ENCODE data around the gene EIF3L.
A peak's percentile ranks its signal among the peaks of the same experiment; 100 is the strongest.

The EIF3L gene

DNA sequence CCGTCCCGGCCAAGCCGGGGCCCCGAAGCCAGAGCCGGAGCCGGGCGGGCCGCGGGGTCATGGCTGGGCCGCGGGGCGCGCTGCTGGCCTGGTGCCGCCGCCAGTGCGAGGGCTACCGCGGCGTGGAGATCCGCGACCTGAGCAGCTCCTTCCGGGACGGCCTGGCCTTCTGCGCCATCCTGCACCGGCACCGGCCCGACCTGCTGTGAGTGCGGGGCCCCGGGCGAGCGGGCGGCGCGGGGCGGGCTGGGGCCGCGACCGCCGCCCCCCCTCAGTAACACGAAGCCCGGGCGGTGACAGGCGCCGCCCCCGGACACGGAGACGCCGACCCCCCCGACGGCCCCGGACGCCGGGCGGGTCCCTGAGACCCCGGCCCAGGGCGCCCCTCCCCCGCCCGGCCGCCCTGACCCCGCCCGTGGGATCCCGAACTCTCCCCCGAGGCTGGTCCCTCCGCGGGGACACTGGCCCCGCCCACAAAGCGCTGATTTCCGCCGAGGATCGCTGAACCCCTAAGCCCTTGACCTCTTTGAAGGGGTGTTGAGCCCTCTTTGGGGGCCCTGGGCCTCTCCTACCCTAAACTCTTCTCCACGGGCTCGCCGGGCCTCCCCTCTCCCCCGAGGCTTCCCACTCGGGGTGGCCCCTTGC lies 57.3 kb downstream of the EIF3L start:
- DNase-seq: peak; percentile 33

DNA sequence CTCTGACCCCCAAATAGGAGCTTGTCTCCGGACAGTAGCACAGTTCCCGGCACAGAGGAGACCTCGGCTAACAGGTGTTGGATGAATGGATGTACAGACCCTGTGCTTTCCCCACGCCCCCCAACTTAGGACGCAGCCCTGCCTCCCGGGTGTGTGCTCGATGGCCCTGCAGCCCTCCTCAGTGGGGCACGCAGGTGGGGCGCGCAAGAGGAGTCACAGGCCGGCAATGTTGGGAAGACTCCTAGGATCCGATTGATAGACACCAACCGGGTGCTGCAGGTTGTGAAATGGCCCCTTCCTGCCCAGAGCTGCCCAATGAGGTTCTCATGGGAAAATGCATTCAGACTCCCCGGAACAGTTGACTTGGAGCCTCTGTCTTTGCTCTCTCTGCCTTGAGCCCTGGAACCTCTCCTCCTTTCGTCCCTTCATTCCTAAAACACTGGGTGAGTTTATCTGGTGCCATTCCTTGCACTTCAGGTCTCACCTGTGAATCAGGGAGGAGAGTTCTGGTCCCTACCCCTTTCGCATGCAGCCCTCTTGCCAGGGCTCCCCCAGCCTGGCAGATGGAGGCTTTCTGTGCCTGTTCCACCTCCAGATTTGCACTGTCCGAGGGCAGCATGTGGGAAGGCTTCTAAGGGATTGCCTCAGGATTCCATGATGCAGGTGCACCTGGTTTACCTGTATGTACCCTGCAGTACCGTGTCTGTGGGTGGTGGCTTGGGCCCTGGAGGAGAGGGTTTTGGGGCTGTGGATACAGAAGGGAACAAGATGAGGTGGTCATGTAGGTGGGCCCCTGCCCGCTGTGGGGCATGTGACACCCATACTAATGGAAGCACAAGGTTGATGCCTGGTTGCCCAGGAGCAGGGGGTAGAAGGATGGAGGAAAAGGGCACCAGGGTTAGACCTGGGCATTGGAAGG lies 58.1 kb downstream of the EIF3L start:
- DNase-seq: no peak

DNA sequence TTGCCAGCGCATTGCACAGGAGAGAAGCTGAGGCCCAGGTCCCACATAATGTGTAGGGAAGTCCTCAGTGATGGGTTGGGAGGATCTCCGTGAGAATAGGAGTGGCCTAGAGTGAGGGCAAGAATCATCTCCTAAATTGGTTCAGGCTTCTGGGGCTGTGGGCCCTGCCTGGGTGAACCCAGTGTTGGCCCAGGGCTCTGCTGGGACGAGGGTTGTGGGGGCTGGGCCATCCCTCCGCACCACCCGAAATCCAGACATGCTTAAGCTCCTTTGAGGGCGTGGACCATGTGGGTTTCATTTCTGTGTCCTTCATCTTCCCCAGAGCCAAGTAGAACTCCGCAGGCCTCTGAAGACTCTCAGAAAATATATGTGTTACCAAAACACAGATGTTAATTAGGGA lies 60.5 kb downstream of the EIF3L start:
- no peak for DNase-seq

DNA sequence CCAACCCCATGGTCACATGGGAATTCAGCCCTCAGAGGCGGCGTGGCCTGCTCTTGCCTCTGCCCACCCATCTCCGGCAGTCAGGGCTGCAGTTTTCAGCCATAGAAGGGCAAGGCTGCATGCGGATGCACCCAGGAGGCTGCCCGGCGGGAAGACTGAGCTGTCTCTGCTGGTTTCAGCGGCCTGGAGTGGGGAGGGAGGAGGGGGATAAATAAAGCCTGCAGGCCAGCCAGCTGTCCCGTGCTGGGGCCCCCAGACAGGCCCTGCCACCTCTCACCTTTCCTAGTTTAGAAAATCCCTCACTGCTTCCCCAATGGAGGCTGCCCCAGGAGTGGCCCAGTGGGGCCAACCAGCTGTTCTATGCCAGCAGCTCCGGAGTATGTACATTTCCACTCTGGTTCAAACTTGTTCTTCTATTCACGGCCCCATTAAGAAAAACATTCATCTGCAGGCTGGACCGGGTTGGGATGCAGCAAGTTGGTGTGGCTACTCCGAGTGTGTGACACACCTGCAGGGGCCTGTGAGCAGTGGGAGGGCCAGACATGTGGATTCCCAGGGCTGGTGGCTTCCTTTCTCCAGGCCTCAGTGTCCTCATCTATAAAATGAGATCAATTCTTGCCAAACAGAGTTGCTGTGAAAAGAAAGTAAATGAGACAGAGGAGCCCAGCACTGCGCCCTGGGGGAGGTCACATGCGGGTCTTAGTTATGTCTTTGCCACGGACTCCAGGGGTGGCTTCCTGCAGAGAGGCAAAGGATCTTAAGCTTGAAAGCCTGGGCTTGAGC lies 61.9 kb downstream of the EIF3L start:
- DNase-seq: no peak

DNA sequence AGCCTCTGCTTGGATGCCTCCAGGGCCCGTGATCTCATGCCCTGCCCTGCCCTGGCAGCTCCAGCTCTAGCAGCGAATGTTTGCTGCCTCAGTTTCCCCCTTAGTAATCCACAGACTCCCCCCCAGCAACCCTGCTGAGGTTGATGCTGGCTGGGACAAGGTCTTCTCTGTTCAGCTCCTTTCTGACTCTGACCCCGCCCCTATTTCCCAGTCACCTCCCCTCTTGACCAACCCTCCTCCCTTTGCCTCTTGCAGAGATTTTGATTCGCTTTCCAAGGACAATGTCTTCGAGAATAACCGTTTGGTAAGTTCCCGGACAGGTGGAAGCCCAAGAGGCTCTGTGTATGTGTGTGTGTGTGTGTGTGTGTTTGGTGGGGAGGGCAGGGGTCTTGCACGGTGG lies 62.5 kb downstream of the EIF3L start:
- no peak for DNase-seq

DNA sequence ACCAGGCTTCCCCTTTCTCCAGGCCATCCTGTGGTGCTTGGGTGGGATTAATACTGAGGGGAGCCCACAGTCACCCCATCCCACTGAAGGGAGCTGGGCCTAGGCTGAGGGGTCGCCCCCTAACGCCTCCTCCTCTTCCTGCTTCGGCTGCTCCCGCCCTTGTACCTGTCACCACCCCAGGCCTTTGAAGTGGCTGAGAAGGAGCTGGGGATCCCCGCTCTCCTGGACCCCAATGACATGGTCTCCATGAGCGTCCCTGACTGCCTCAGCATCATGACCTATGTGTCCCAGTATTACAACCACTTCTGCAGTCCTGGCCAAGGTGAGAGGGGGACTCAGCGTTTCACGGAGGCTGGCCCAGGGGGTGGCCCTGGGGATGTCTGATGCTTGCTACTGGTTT lies 63.0 kb downstream of the EIF3L start:
- no peak for DNase-seq

DNA sequence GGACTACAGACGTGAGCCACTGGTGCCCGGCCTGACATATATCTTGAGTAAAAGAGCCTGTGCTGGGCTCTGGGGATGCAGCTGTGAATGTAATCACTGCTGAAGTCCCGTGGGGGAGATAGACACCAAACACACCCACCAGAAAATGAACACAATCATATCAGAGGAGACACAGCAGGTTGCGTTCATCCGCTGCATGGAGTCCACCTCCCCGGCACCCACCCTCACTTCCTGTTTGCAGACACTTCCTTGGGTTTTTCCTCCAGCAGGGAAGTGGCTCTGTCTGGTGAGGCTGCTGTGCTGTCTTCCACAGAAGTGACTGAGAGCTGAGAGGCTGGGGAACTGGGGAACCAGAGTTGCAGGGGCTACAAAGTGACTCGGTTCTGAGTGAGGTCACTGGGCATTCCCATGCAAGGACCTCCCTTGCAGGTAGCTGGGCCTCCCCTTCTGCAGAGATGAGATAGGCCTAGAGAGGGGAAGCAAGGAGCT lies 64.1 kb downstream of the EIF3L start:
- DNase-seq: no peak

DNA sequence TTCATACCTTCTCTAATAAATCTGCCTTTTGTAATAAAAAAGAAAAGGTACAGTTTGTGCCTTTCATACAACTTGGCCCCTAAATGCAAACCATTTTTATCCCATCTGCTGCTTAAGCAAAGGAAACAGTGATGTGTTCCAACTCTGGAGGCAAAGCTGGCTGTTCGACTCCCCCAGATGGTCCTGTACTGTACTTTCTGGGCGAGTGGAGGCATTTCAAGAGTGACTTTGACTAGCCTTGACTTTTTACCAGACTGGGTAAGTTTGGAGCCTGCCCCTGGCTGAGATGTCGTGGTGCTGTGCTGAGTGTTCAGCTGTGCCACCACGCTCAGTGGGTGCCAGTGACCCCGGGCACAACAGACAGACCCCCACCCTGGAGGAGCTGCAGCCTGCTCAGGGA lies 67.1 kb downstream of the EIF3L start:
- DNase-seq: no peak

DNA sequence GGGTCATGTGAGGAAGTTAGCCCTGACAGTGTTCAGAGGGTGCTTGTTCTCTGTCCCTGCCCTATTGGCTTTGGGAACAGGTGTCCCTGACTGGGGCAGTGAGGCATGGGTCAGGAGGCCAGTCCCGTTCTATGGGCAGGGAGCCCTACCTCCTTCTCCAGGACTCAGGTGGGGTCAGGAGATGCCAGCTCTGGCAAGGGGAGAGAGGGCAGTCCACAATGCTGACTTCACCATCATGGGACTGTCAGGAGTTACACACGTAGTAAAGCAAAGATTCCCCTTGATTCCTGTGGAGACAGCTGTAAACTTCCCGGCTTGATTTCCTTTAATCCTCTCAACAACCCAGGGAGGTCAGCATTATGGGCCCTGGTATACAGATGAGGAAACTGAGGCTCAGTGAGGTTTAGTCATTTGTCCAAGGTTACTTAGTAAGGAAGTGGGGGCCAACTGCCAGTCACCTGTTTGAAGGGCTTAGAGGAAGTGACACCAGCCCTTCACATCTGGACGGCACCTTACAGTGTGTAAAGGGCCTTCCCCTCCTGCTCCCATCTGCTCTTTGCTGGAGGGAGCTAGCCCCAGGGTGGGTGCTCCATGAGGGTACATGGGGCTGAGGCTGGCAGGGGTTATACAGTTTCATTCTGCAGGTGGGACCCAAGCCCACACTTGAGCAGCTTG lies 68.8 kb downstream of the EIF3L start:
- no peak for DNase-seq

DNA sequence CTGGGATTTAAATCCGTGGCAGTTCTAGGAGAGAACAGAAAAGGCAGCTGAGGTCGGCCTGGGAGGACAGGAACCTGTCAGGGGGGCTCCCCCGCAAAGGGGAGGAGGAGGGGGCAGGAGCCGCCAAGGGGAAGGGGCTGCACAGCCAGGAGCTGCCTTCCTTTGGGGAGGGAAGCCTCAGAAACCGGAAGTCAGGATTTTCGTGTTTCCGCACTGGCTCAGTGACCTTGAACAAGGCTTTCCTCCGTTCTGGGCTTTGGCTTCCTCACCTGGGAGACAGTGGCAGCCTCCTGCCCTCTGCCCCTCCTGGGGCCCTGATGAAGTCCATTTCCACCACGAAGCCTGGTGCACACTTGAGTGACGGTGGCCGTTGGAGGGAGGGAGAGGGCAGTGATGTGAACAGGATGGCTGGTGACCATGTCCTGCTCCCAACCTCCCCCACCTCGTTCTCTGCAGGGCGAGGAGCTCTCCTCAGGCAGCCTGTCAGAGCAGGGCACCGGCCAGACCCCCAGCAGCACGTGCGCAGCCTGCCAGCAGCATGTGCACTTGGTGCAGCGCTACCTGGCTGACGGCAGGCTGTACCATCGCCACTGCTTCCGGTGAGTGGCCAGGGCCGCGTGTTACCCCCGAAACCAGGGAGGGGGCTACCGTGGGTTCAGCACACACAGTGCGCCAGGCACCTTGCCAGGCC lies 69.5 kb downstream of the EIF3L start:
- DNase-seq: no peak

DNA sequence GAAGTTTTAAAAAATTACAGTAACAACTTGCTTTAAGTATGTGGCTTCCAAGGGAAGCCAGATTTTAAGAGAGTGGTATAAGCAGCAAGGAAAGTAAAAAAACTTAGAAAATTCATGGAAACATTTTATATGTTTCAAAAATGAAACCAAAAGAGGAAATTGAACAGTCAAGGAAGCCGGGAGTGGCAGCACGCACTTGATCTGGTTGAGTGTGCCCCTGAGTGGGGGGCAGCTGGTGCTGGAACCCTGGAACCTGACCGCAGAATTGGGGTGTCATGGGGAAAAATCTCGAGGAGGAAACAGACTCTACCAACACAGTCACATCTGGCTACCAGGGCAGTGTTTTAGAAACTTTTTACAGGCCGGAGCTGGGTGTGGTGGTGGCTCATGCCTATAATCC lies 70.9 kb downstream of the EIF3L start:
- no peak for DNase-seq

DNA sequence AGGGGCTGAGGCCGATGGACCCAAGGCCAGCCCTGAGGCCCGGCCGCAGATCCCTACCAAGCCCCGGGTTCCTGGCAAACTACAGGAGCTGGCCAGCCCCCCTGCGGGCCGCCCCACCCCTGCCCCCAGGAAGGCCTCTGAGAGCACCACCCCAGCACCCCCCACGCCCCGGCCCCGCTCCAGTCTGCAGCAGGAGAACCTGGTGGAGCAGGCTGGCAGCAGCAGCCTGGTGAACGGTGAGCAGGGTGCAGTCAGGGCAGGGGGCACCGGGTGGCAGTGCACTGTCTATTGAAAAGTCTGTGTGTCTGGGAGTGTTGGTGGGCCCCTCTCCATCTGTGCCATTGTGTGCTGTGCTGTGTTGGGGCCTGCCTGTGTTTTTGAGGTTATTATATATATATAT lies 73.0 kb downstream of the EIF3L start:
- DNase-seq: no peak

DNA sequence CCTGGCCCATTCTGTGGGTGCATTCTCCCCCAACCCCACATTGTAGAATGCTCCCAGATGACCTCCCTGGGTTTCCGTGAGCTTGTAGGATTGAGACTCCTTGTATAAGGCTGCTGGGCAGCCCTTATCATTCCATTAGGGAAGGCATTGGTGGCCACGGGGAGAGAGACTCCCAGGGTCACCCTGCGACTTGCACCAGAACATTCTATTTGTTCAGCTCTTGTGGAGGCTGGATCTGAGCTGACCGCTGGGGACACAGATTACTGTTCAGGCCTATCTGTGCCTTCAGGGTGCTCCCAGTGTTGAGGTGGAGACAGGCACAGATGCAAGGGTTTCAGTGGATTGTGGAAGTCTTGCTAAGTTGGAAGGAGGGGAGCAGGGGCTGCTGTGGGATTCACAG lies 74.7 kb downstream of the EIF3L start:
- no peak for DNase-seq

DNA sequence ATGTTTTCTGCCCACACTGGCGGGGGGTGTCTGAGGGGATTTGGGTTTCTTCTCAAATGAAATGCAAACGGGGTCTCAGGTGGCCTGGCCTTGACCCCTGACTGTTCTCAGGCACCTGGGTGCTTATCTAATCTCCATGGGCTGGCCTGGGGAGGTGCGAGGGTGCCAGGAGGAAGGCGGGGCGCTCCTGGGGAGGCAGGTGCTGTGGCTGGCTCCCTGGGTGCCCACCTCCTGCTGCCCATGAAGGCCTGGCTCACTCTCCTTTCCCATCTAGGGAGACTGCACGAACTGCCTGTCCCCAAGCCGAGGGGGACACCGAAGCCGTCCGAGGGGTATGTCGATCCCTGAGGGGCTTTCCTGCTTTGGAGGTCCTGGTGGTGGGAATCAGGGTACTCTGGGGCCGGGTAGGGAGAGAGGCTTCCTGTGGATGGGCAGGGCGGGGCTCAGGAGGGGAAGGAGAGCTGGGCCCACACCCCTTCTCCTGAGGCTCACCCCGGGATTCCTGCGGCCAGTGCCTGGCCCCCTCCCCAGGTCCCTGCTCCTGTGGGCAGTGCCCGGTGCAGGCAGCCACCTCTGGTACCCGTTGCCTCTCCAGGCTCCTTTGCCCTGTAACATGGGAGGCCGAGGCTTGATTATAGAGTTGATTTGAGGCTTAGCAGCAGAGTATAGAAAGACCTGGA lies 75.3 kb downstream of the EIF3L start:
- DNase-seq: no peak

DNA sequence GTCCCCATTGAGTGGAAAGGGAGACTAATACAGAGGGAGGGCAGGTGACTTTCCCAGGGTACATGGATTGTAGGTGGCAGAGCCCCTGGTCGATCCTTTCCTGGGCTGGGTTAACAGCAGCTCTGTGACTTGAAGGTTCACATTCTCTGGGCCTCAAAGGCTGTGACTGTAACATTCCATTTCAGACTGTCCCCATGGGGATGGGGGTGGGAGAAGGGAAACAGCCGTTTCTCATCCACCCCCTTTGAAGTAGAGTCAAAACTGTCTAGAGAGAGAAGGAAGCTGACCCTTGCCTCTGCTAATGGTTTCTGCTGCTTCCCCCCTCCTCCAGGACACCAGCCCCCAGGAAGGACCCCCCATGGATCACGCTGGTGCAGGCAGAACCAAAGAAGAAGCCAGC lies 76.1 kb downstream of the EIF3L start:
- no peak for DNase-seq

DNA sequence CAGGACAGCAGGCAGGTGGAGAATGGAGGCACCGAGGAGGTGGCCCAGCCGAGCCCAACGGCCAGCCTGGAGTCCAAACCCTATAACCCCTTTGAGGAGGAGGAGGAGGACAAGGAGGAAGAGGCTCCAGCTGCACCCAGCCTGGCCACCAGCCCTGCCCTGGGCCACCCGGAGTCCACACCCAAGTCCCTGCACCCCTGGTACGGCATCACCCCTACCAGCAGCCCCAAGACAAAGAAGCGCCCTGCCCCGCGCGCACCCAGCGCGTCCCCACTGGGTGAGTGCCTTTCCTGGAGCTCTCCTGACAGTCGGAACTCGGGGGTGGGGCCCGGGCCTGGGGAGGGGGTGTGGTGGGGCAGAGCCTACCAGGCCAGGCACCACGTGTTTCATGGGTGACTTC lies 76.5 kb downstream of the EIF3L start:
- no peak for DNase-seq

DNA sequence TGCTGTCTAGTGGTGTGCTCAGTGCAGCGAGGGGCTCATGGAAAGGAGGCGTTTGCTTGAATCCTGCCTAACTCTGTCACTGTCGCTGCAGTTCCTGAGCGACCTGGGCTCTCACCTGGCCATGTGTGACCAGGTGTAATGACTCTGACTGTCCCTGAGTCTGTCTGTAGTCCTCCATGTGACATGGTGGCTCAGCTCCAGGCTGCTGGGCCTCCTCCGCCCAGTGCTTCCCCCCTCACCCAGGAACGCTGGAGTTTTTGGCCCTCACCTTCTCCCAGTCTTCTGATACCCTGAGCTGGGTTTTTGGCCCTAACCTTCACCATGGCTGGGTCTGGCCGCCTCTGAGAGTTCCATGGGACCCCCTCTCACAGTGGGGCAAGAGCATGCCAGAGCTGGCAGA lies 77.1 kb downstream of the EIF3L start:
- no peak for DNase-seq

DNA sequence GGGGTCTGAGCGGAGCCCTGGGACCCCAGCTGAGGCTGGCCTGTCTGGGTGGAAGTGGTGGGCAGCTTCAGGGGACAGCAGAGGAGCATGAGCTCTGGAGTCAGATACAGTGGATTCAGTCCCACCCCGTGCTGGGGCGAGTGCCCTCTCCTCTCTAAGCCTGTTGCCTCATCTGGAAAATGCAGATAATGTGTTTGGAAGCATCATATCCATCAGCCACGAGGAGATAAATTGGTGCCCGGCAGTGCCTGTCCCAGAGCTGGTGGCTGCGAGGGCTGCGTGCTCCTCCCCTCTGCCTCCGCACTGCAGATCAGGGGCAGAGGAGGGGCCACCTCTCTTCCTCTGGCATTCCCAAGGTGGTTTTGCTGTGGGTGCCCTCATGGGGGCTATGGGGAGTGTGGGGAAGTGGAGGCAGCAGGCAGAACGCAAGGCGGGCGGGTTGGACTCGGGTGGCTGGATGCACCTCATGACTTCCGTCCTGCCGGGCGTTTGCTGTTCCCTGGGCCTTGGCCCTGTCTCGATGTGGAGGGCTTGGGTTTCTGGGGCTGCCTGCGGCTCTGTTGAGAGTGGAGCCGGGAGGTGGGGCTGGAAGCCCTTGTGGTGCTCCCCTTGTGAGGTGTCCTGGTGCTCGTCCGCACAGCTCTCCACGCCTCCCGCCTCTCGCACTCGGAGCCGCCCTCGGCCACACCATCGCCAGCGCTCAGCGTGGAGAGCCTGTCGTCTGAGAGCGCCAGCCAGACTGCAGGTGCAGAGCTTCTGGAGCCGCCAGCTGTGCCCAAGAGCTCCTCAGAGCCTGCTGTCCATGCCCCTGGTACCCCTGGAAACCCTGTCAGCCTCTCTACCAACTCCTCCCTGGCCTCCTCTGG lies 77.8 kb downstream of the EIF3L start:
- DNase-seq: no peak

DNA sequence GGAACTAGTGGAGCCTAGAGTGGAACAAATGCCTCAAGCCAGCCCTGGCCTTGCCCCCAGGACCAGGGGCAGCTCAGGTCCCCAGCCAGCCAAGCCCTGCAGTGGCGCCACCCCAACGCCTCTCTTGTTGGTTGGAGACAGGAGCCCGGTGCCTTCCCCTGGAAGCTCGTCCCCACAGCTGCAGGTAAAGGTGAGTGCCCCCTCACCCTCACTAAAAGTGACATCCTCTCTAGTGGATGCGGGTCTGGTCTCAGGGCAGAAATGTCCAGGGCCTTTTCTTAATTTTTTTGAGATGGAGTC lies 78.4 kb downstream of the EIF3L start:
- no peak for DNase-seq

DNA sequence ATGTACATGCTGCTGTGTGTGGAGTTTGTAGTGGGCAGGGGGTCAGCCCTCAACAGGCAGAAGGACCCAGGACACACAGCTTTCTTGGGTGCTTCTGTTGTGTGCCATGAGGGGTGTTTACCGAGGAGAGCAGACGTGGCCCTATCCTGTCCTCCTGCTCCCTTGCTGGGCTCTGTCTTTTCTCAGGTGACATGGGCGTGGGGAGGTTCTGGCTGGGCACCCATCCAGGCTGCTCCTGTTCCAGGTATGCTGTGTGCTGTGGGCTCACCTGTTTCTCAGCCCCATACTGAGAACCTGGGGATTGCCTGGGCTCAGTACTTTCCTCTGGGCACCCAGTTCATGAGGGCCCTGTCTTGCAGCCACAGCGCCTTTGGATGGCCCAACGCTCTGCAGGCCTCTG lies 80.2 kb downstream of the EIF3L start:
- DNase-seq: no peak

Data from activated gamma-delta T cell treated with Interleukin-2 at 50 U/mL for 16 hours (primary cell).